ENCODE measurements around the gene ZFYVE9.
"Not testable (repeated sequence)": the region's sequence is repeated elsewhere in the genome, so short reads cannot be mapped to it uniquely, and the experiment has no call there.

The ZFYVE9 gene

GRCh38 chr1:52139817-52140540, 1.9 kb upstream of the ZFYVE9 start:
- no peaks in the 10 kb centered on the region for H3K9me3 Mint-ChIP-seq
- no peak for ATAC-seq (ENCODE audit: low read depth)
- no peak for DNase-seq (ENCODE audit: low spot score in 2 of 2)

GRCh38 chr1:52140633-52141512, 1.0 kb upstream of the ZFYVE9 start:
- H3K27me3 Mint-ChIP-seq: peaks cover 15% of the 10 kb centered on the region
- DNase-seq (ENCODE audit: low spot score in 2 of 2): no peak
- peak overlapping the region; percentile 81 for H3K4me3 Mint-ChIP-seq
- H3K4me1 Mint-ChIP-seq: peaks cover 25% of the 10 kb centered on the region
- no peaks in the 10 kb centered on the region for H3K36me3 Mint-ChIP-seq
- H3K27ac Mint-ChIP-seq: no peak overlapping the region
- ATAC-seq (ENCODE audit: low read depth): no peak
- H3K9me3 Mint-ChIP-seq: no peaks in the 10 kb centered on the region

More at GRCh38 chr1:52139817-52140540, 1.9 kb upstream of the ZFYVE9 start:
- H3K4me3 Mint-ChIP-seq: peak overlapping the region; percentile 18
- peaks cover 25% of the 10 kb centered on the region for H3K4me1 Mint-ChIP-seq
- no peak overlapping the region for H3K27ac Mint-ChIP-seq
- H3K36me3 Mint-ChIP-seq: no peaks in the 10 kb centered on the region
- H3K27me3 Mint-ChIP-seq: peaks cover 12% of the 10 kb centered on the region

- Mint-ChIP-seq H3K4me1 (peaks cover 25% of the 10 kb centered on the region), H3K27me3 (peaks cover 14% of the 10 kb centered on the region), H3K36me3 (no peaks in the 10 kb centered on the region), H3K4me3 (peak overlapping the region; percentile 85), H3K9me3 (no peaks in the 10 kb centered on the region), H3K27ac (no peak overlapping the region)
- peak; percentile 22 to 66 for DNase-seq (ENCODE audit: low spot score in 2 of 2)
- ATAC-seq (ENCODE audit: low read depth): peak; percentile 54
Observed at GRCh38 chr1:52142220-52143183, 613 bp downstream of the ZFYVE9 start.

- H3K9me3 Mint-ChIP-seq: no peaks in the 10 kb centered on the region
- H3K36me3 Mint-ChIP-seq: no peaks in the 10 kb centered on the region
- no peak for ATAC-seq (ENCODE audit: low read depth)
- peaks cover 15% of the 10 kb centered on the region for H3K4me1 Mint-ChIP-seq
- no peak overlapping the region for H3K27ac Mint-ChIP-seq
- peaks cover 9% of the 10 kb centered on the region for H3K27me3 Mint-ChIP-seq
- DNase-seq (ENCODE audit: low spot score in 2 of 2): no peak
- no peak overlapping the region for H3K4me3 Mint-ChIP-seq
Observed at GRCh38 chr1:52145137-52145536, 3.2 kb downstream of the ZFYVE9 start.

- H3K36me3 Mint-ChIP-seq; H3K4me3 Mint-ChIP-seq; ATAC-seq (ENCODE audit: low read depth): not testable (repeated sequence)
Observed at GRCh38 chr1:52150445-52150844, 8.6 kb downstream of the ZFYVE9 start.

GRCh38 chr1:52150946-52151345, 9.1 kb downstream of the ZFYVE9 start:
- peaks cover 3% of the 10 kb centered on the region for H3K27me3 Mint-ChIP-seq
- no peaks in the 10 kb centered on the region for H3K36me3 Mint-ChIP-seq
- no peak overlapping the region for H3K4me3 Mint-ChIP-seq
- H3K27ac Mint-ChIP-seq: no peak overlapping the region
- DNase-seq (ENCODE audit: low spot score in 2 of 2): no peak
- no peaks in the 10 kb centered on the region for H3K4me1 Mint-ChIP-seq
- H3K9me3 Mint-ChIP-seq: no peaks in the 10 kb centered on the region
- ATAC-seq (ENCODE audit: low read depth): no peak

More at GRCh38 chr1:52150445-52150844, 8.6 kb downstream of the ZFYVE9 start:
- DNase-seq (ENCODE audit: low spot score in 2 of 2); H3K4me1 Mint-ChIP-seq; H3K27me3 Mint-ChIP-seq; H3K27ac Mint-ChIP-seq; H3K9me3 Mint-ChIP-seq: not testable (repeated sequence)

- Mint-ChIP-seq H3K9me3 (no peaks in the 10 kb centered on the region), H3K36me3 (no peaks in the 10 kb centered on the region), H3K4me3 (no peak overlapping the region), H3K4me1 (no peaks in the 10 kb centered on the region), H3K27me3 (peaks cover 1% of the 10 kb centered on the region), H3K27ac (no peak overlapping the region)
- no peak for DNase-seq (ENCODE audit: low spot score in 2 of 2)
- ATAC-seq (ENCODE audit: low read depth): no peak
Observed at GRCh38 chr1:52152572-52152971, 10.7 kb downstream of the ZFYVE9 start.

GRCh38 chr1:52153010-52153409, 11.1 kb downstream of the ZFYVE9 start:
- Mint-ChIP-seq H3K9me3 (no peaks in the 10 kb centered on the region), H3K4me3 (no peak overlapping the region), H3K36me3 (no peaks in the 10 kb centered on the region), H3K4me1 (no peaks in the 10 kb centered on the region), H3K27ac (no peak overlapping the region), H3K27me3 (peaks cover 1% of the 10 kb centered on the region)
- ATAC-seq (ENCODE audit: low read depth) (no peak), DNase-seq (ENCODE audit: low spot score in 2 of 2) (no peak)

GRCh38 chr1:52153898-52154297, 12.0 kb downstream of the ZFYVE9 start:
- H3K4me3 Mint-ChIP-seq: no peak overlapping the region
- DNase-seq (ENCODE audit: low spot score in 2 of 2) (no peak), ATAC-seq (ENCODE audit: low read depth) (no peak)
- peaks cover 1% of the 10 kb centered on the region for H3K27me3 Mint-ChIP-seq
- no peaks in the 10 kb centered on the region for H3K4me1 Mint-ChIP-seq
- no peaks in the 10 kb centered on the region for H3K9me3 Mint-ChIP-seq
- no peaks in the 10 kb centered on the region for H3K36me3 Mint-ChIP-seq
- no peak overlapping the region for H3K27ac Mint-ChIP-seq

- Mint-ChIP-seq H3K27me3 (peaks cover 3% of the 10 kb centered on the region), H3K4me3 (no peak overlapping the region), H3K27ac (no peak overlapping the region), H3K9me3 (no peaks in the 10 kb centered on the region), H3K36me3 (no peaks in the 10 kb centered on the region), H3K4me1 (no peaks in the 10 kb centered on the region)
- ATAC-seq (ENCODE audit: low read depth) (no peak), DNase-seq (ENCODE audit: low spot score in 2 of 2) (no peak)
Observed at GRCh38 chr1:52156460-52156859, 14.6 kb downstream of the ZFYVE9 start.

- H3K36me3 Mint-ChIP-seq: no peaks in the 10 kb centered on the region
- H3K27me3 Mint-ChIP-seq: peaks cover 7% of the 10 kb centered on the region
- no peak overlapping the region for H3K4me3 Mint-ChIP-seq
- no peak for ATAC-seq (ENCODE audit: low read depth)
- DNase-seq (ENCODE audit: low spot score in 2 of 2): no peak
- no peaks in the 10 kb centered on the region for H3K9me3 Mint-ChIP-seq
- H3K4me1 Mint-ChIP-seq: no peaks in the 10 kb centered on the region
- H3K27ac Mint-ChIP-seq: no peak overlapping the region
Observed at GRCh38 chr1:52157582-52157981, 15.7 kb downstream of the ZFYVE9 start.

- ATAC-seq (ENCODE audit: low read depth): no peak
- no peak overlapping the region for H3K27ac Mint-ChIP-seq
Observed at GRCh38 chr1:52158218-52158617, 16.3 kb downstream of the ZFYVE9 start.

GRCh38 chr1:52159033-52159789, 17.3 kb downstream of the ZFYVE9 start:
- no peaks in the 10 kb centered on the region for H3K9me3 Mint-ChIP-seq
- H3K27me3 Mint-ChIP-seq: peaks cover 10% of the 10 kb centered on the region
- ATAC-seq (ENCODE audit: low read depth): no peak
- no peak overlapping the region for H3K4me3 Mint-ChIP-seq
- no peak overlapping the region for H3K27ac Mint-ChIP-seq
- DNase-seq (ENCODE audit: low spot score in 2 of 2): no peak
- H3K4me1 Mint-ChIP-seq: no peaks in the 10 kb centered on the region
- peaks cover 2% of the 10 kb centered on the region for H3K36me3 Mint-ChIP-seq

More at GRCh38 chr1:52158218-52158617, 16.3 kb downstream of the ZFYVE9 start:
- Mint-ChIP-seq H3K36me3 (peaks cover 2% of the 10 kb centered on the region), H3K4me1 (no peaks in the 10 kb centered on the region), H3K9me3 (no peaks in the 10 kb centered on the region), H3K4me3 (no peak overlapping the region), H3K27me3 (peaks cover 10% of the 10 kb centered on the region)
- DNase-seq (ENCODE audit: low spot score in 2 of 2): no peak
